ENCODE results near the gene AHRR.
"Not testable (repeated sequence)": the region's sequence is repeated elsewhere in the genome, so short reads cannot be mapped to it uniquely, and the experiment has no call there.

AHRR gene

DNA sequence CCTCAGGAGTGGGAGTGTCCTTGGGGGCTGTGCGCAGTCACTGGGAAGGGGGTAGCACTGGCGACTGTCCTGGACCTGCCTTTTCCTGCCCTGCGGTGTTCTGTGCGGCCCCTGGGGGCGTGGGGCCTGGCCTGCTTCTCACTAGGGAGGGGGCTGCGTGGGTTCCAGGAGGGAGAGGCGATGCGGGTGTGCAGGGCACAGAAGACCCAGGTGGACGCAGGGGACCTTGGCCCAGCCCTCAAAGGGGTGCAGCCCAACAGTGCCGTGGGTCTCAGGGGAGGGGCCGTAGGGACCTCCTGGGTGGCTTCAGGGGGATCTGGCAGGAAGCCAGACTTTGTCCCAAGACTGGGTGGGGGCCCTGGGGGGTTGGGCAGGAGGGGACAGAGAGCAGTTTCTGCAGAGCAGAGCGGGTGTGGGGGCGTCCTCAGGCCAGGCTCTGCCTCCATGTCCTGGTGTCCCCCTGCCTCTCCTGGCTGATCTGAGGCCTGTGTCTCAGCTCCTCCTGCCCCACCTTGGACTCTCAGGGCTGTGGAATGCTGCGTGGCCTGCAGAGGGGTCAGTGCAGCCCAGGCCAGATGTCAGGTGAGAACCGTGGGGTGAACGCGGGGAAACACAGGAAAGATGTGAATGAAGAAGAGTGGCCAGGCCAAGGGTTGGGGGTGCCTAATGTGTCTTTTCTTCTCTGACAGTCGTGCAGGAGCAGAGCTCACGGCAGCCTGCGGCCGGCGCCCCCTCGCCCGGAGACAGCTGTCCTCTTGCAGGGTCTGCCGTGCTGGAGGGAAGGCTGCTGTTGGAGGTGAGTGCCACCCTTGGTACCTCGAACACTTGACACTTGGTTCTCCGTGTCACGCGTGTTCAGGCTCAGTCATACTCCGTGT is 54.6 kb downstream of the AHRR start:
- TF ChIP-seq Cebpa-rat (IDR thresholded peaks at IDR 0.05), result no peak
- Histone ChIP-seq H3K9ac (no peak overlapping the region), H3K4me3 (no peak overlapping the region), H4K20me1 (peaks cover 9% of the 10 kb centered on the region; the same call in 1 of the 2 replicates), H3K4me2 (peak overlapping the region; percentile 96), H3K9me3 (peaks cover 6% of the 10 kb centered on the region), H3K36me3 (no peaks in the 10 kb centered on the region), H3K27ac (no peak overlapping the region), H3K27me3 (peaks cover 32% of the 10 kb centered on the region), H3K4me1 (peaks cover 65% of the 10 kb centered on the region)

DNA sequence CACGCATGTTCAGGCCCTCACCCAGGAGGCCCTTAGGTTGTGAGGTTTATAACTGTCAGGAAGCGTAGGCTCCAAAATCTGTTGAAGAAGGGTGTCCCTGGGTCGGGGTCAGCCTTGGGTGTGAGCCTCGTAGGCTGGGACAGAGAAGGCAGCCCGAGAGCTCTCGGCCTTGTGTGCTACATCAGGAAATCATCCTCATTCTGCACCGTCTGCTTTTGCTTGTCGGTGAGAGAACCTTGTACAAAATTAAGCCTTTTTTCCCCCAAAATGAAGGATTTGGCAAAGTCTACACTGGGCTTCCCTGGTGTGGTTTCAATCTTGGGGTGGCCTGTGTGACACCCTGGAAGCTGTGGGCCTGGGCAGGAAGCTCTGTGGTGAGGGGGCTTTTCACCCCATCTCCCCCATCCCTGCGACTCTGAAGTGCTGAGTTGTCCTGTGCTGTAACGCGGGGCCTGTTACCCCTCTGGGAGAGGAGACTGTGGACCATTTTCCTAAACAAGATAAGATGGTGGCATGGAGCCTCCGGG is 55.3 kb downstream of the AHRR start:
- Histone ChIP-seq H4K20me1 (peaks cover 9% of the 10 kb centered on the region; the same call in 1 of the 2 replicates), H3K4me2 (no peak overlapping the region), H3K27ac (no peak overlapping the region), H3K9me3 (peaks cover 9% of the 10 kb centered on the region), H3K36me3 (no peaks in the 10 kb centered on the region), H3K4me1 (peaks cover 57% of the 10 kb centered on the region), H3K4me3 (no peak overlapping the region), H3K27me3 (peaks cover 32% of the 10 kb centered on the region), H3K9ac (no peak overlapping the region)
- TF ChIP-seq Cebpa-rat (IDR thresholded peaks at IDR 0.05), result no peak

DNA sequence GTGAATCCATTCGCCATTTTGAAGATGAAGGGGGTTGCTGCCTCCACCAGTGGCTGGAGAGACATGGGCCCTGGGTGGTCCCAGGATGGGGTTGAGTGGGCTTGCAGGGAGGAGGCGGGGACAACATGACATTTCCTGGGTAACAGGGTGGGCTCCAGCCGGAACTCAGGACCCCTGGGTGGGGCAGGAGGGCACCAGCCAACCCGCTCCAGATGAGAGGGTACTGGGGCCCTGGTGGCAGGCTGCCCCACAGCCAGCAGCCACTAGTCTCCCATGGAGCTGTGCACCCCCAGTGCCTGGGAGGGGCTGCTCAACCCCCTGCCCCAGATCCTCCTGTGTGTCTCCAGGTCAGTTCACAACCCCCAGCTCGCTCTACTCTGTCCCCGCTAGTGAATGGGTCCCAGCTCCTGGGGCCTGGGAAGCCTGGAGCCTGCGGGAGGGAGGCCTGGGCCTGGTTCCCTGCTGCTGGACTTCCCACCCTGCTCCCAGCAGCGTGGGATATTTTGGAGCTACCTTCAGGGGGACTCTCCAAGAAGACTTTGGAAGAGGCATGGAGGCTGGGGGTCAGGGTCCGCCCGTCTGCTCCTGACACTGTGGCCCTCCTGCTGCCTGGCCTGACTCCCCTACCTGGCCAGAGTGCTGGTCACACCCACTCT is 55.9 kb downstream of the AHRR start:
- H3K27ac ChIP-seq, result no peak overlapping the region
- no peak overlapping the region for H3K4me2 ChIP-seq
- H3K9ac ChIP-seq, result no peak overlapping the region
- no peak overlapping the region for H3K4me3 ChIP-seq
- no peak for TF ChIP-seq Cebpa-rat (IDR thresholded peaks at IDR 0.05)
- peaks cover 52% of the 10 kb centered on the region for H3K4me1 ChIP-seq
- peaks cover 9% of the 10 kb centered on the region; the same call in 1 of the 2 replicates for H4K20me1 ChIP-seq
- peaks cover 9% of the 10 kb centered on the region for H3K9me3 ChIP-seq
- H3K27me3 ChIP-seq, result peaks cover 32% of the 10 kb centered on the region
- H3K36me3 ChIP-seq, result no peaks in the 10 kb centered on the region

DNA sequence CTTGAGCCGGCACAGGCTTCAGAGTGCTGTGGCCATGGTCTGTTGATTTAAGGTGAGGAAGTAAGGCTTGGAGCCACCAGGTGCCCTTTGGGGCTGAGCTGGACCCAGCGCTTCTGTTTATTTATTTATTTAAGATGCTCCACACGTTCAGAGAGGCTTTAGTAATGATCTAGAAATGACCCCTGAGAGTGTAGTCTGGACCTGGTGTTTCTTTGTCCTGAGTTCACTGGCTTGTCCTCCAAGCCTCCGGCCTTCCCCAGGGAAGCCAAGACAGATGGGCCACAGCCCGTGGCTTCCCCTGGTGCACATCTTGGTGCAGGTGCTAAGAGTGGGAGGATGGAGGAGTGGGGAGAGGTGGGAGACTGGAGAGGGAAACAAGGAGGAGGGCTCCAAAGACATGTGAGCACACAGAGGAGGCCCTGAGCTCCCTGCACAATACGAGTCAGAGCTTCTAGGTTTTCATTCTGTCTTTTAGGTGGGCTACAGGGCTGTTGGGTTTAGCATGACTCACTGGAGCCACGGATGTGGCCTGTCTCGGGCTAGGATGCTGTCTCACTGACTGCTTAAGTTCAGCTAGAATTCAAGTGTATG is 56.9 kb downstream of the AHRR start:
- Histone ChIP-seq H3K27ac (no peak overlapping the region), H3K36me3 (no peaks in the 10 kb centered on the region)

DNA sequence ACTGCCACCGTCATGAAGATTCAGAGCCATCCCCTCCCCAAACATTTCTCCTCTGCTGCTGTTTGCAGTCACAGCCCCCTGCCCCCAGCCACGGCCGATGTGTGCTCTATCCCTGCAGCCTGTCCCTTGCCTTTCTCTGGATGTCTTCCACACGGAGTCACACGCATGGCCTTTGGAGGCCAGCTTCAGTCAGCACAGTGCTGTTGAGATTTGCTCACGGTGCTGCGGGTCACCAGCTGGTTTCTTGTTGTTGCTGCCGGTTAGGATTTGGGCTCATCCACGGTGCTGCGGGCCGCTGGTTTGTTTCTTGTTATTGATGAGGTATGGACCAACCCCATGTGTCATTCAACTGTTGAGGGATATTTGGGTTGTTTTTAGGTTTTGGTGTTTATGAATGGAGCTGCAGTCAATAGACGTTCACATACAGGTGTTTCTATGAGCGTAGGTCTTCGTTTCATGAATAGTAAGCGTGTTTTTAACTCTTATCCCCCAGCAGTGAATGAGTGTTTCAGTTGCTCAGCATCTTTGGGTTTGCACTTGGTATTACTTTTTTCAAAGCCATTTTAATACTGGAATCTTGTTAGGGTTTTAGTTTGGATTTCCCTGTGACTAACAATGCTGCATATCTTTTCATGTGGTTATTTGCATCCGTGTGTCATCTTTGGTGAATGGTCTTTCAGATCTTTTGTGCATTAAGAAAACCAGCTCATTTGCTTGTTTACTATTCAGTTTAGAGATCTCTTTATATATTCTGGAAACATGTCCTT is 57.6 kb downstream of the AHRR start:
- H3K9ac ChIP-seq, result no peak overlapping the region
- no peaks in the 10 kb centered on the region for H3K36me3 ChIP-seq
- 0 out of 2 replicates have a peak, but pooled peaks cover 7% of the 10 kb centered on the region for H4K20me1 ChIP-seq
- peaks cover 35% of the 10 kb centered on the region for H3K4me1 ChIP-seq
- no peak for TF ChIP-seq Cebpa-rat (IDR thresholded peaks at IDR 0.05)
- H3K4me3 ChIP-seq, result no peak overlapping the region
- H3K27ac ChIP-seq, result no peak overlapping the region
- no peak overlapping the region for H3K4me2 ChIP-seq
- peaks cover 16% of the 10 kb centered on the region for H3K27me3 ChIP-seq
- H3K9me3 ChIP-seq, result peaks cover 9% of the 10 kb centered on the region

More for the DNA sequence above, 56.9 kb downstream of the AHRR start:
- Histone ChIP-seq H3K27me3 (peaks cover 24% of the 10 kb centered on the region), H3K4me1 (peaks cover 42% of the 10 kb centered on the region), H3K4me2 (no peak overlapping the region), H4K20me1 (0 out of 2 replicates have a peak, but pooled peaks cover 9% of the 10 kb centered on the region), H3K9me3 (peaks cover 9% of the 10 kb centered on the region), H3K4me3 (no peak overlapping the region), H3K9ac (no peak overlapping the region)
- no peak for TF ChIP-seq Cebpa-rat (IDR thresholded peaks at IDR 0.05)

DNA sequence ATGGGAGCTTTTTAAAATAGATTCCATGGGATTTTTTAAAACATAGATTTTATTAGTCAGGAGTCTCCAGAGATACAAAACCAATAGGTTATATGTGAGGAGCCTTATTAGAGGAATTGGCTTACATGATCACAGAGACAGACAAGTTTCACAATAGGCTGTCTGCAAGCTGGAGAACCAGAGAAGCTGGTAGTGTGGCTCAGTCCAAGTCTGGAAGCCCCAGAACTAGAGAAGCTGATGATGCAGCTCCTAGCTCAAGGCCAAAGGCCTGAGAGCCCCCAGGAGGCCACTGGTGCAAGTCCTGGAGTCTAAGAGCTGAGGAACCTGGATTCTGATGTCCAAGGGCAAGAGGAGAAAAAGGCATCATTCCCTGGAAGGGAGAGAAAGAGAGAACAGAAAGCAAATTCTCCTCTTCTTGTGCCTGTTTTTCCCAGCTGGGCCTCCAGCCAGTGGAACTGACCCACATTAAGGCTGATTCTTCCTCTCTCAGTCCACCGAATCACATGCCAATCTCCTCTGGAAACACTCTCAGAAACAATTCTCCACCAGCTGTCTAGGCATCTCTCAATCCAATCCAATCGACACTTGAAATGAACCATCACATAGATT is 59.3 kb downstream of the AHRR start:
- Histone ChIP-seq H3K36me3 (0 out of 2 replicates have a peak, but pooled peaks cover 5% of the 10 kb centered on the region), H3K27ac (no peak overlapping the region), H3K27me3 (no peaks in the 10 kb centered on the region; the same call in 1 of the 2 replicates), H4K20me1 (no peaks in the 10 kb centered on the region), H3K4me3 (no peak overlapping the region), H3K4me1 (peaks cover 18% of the 10 kb centered on the region), H3K9me3 (peaks cover 25% of the 10 kb centered on the region), H3K9ac (no peak overlapping the region), H3K4me2 (no peak overlapping the region)
- no peak for TF ChIP-seq Cebpa-rat (IDR thresholded peaks at IDR 0.05)

DNA sequence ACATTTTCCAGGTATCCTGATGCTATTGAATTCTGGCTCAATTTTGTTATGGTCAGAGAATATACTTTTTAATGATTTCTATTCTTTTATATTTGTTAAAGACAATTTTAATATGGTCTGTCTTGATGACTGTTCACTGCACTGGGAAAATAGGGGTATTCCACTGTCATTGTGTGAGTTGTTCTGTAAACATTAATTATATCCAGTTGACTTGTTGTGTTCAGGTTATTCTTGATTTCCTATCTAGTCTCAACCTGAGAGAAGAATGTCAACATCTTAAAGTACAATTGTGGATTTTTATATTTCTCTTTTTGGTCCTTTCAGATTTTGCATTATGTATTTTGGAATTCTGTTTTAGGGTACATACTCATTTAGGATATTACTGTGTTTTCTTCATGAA is 61.6 kb downstream of the AHRR start:
- Histone ChIP-seq H3K27me3 (no peaks in the 10 kb centered on the region), H4K20me1 (no peaks in the 10 kb centered on the region), H3K27ac (no peak overlapping the region), H3K36me3 (peaks cover 5% of the 10 kb centered on the region; the same call in 1 of the 2 replicates), H3K9me3 (peaks cover 38% of the 10 kb centered on the region), H3K4me2 (no peak overlapping the region), H3K4me3 (no peak overlapping the region), H3K4me1 (peaks cover 17% of the 10 kb centered on the region), H3K9ac (no peak overlapping the region)
- no peak for TF ChIP-seq Cebpa-rat (IDR thresholded peaks at IDR 0.05)

DNA sequence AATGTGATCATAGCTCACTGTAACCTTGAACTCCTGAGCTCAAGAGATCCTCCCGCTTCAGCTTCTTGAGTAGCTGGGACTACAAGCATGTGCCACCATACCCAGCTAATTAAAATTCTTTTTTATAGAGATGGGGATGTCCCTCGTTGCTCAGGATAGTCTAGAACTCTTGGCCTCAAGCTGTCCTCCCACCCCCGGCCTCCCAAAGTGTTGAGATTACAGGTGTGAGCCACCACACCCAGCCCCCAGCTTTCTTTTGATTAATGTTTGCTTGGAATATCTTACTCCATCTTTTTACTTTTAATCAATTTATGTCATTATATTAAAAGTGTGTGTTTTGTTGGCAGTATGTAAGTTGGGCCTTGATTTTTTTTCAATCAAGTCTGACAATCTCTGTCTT is 62.1 kb downstream of the AHRR start:
- H3K4me1 ChIP-seq, result peaks cover 17% of the 10 kb centered on the region

DNA sequence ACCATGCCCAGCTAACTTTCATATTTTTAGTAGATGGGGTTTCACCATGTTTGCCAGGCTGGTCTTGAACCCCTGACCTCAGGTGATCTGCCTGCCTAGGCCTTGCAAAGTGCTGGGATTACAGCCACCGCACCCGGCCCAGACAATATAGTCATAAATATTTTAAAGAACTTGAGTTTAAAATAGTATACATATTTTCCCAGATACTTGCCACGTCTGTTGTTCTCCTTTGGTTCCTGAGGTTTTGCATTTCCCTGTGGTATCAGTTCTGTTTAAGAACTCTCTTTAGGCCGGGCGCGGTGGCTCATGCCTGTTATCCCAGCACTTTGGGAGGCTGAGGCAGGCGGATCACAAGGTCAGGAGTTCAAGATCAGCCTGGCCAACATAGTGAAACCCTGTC is 63.1 kb downstream of the AHRR start:
- not testable (repeated sequence) for H3K36me3 ChIP-seq, H4K20me1 ChIP-seq, H3K9ac ChIP-seq, H3K4me2 ChIP-seq, H3K27ac ChIP-seq, H3K27me3 ChIP-seq, H3K4me3 ChIP-seq
- peaks cover 38% of the 10 kb centered on the region for H3K9me3 ChIP-seq
- peaks cover 27% of the 10 kb centered on the region for H3K4me1 ChIP-seq

More for the DNA sequence above, 62.1 kb downstream of the AHRR start:
- no peaks in the 10 kb centered on the region for H4K20me1 ChIP-seq
- H3K4me2 ChIP-seq, result no peak overlapping the region
- H3K9me3 ChIP-seq, result peaks cover 38% of the 10 kb centered on the region
- H3K9ac ChIP-seq, result no peak overlapping the region
- no peak overlapping the region for H3K27ac ChIP-seq
- TF ChIP-seq Cebpa-rat (IDR thresholded peaks at IDR 0.05), result no peak
- H3K36me3 ChIP-seq, result peaks cover 5% of the 10 kb centered on the region; the same call in 1 of the 2 replicates
- H3K4me3 ChIP-seq, result no peak overlapping the region
- H3K27me3 ChIP-seq, result no peaks in the 10 kb centered on the region

Measured in BLaER1 (cell line).